ENCODE results near the gene SPRTN.
A peak's percentile ranks its signal among the peaks of the same experiment; 100 is the strongest.

SPRTN gene

DNA sequence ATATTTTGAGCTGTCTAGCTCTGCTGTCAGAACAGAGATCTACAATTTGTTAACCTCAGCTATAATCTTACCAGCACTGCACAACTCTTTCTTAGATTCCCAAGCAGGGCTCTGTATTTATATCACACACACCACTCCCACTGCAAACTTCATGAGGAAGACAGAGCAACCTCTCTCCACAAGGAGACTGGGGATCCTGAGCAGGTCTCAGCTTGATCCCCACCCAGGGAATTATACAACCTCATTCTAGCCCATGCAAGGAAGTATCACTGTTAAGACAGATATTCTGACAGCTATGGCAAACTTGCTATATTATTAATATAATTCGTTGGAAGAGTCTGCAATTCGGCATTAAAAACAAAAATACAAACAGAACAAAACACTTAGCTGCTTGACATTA is 43.6 kb downstream of the SPRTN start:
- DNase-seq (ENCODE audit: insufficient read length, low spot score) (no peak), FAIRE-seq (no peak)
- TF ChIP-seq POLR2A (IDR thresholded peaks at IDR 0.05; ENCODE audit: low read depth, low read length) = no peak

GRCh38 chr1:231382426-231382825 is 44.3 kb downstream of the SPRTN start:
- no peak for TF ChIP-seq POLR2A (IDR thresholded peaks at IDR 0.05; ENCODE audit: low read depth, low read length)
- no peak for FAIRE-seq
- no peak for DNase-seq (ENCODE audit: insufficient read length, low spot score)

DNA sequence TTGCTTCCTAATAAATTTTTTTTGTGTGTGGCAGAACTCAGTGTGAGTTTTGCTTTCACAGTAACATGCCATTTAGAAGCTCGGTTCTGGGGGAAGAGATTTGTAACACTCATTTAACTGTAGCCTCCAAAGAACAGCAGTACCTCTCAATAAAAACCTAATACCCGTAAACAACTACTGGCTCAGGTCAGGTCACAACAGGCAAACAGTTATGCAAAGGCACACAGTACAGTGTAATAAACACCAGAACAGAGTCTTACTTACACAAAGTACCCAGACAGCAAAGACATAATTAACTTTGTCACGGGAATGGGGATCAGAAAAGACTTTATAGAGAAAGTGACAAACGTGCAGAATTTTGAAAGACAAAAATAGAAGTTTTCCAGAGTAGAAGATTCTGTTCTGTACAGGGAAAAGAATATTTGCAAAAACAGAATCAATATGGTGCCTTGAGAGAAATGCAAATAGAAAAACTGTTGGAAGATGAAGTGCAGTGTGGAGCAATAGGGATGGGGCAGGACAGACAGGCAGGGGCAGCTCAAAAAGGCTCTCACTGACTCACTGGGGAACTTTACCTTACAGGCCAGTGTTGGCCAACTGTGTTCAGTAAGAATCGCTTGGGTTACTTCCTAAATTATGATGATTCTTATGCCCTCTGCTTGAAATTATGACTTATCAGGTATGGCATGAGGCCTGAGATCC is 45.2 kb downstream of the SPRTN start:
- DNase-seq (ENCODE audit: insufficient read length, low spot score) (no peak), FAIRE-seq (no peak)
- TF ChIP-seq POLR2A (IDR thresholded peaks at IDR 0.05; ENCODE audit: low read depth, low read length) = no peak

DNA sequence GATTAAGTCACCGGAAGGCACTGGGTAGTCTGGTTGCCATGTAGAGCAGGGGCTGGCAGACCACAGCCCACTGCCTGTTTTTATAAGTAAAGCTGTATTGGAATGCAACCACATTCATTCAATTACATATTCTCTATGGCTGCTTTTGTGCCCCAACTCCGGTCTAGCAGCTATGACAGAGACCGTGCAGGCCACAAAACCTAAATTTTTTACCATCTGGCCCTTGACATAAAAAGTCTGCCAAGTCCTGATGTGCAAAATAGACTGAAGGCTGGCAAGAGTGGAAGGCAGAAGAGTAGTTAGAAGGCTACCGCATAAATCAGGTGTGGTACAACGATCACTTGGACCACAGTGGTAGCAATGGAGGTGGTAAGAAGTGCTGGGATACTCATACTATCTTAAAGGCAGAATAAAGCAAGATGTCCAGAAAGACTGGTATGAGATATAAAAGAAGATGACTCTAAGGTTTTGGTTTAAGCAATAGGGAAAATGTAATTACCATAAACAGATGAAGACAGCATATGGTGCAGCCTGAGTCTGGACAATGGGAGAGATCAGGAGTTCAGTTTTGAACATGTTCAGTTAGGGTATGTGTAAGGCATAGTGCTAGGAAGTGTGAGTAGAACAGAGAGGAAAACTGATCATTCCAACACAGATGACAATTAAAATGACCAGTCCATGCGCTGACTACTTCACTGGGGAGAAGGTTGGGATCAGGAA is 46.8 kb downstream of the SPRTN start:
- DNase-seq (ENCODE audit: insufficient read length, low spot score) (no peak), FAIRE-seq (no peak)
- no peak for TF ChIP-seq POLR2A (IDR thresholded peaks at IDR 0.05; ENCODE audit: low read depth, low read length)

- DNase-seq (ENCODE audit: insufficient read length, low spot score) = no peak
- no peak for FAIRE-seq
- TF ChIP-seq POLR2A (IDR thresholded peaks at IDR 0.05; ENCODE audit: low read depth, low read length) = no peak
Observed at GRCh38 chr1:231385416-231385748, 47.3 kb downstream of the SPRTN start.

DNA sequence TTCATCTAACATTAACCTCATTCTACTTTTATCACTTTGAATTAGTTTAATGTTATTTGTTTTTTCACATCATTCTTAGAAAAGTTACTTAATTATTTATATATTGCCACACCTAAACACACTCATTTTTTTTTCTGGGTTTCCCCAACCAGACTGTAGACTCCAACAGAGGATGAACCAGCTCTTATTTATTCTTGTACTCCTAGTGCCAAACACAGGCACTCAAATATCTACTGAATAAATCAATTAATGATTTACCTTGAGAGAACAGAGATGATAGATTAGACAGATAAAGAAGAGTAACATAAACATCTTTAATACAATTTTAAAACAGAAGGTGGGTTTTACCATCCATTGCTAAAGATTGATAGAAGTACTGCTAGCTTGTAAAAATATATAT is 48.4 kb downstream of the SPRTN start:
- no peak for DNase-seq (ENCODE audit: insufficient read length, low spot score)
- no peak for TF ChIP-seq POLR2A (IDR thresholded peaks at IDR 0.05; ENCODE audit: low read depth, low read length)
- FAIRE-seq = no peak

GRCh38 chr1:231387770-231388669 is 49.9 kb downstream of the SPRTN start:
- no peak for FAIRE-seq
- no peak for DNase-seq (ENCODE audit: insufficient read length, low spot score)
- TF ChIP-seq POLR2A (IDR thresholded peaks at IDR 0.05; ENCODE audit: low read depth, low read length) = no peak

GRCh38 chr1:231390071-231390470 is 52.0 kb downstream of the SPRTN start:
- no peak for TF ChIP-seq POLR2A (IDR thresholded peaks at IDR 0.05; ENCODE audit: low read depth, low read length)
- FAIRE-seq (peak; percentile 36), DNase-seq (ENCODE audit: insufficient read length, low spot score) (no peak)

DNA sequence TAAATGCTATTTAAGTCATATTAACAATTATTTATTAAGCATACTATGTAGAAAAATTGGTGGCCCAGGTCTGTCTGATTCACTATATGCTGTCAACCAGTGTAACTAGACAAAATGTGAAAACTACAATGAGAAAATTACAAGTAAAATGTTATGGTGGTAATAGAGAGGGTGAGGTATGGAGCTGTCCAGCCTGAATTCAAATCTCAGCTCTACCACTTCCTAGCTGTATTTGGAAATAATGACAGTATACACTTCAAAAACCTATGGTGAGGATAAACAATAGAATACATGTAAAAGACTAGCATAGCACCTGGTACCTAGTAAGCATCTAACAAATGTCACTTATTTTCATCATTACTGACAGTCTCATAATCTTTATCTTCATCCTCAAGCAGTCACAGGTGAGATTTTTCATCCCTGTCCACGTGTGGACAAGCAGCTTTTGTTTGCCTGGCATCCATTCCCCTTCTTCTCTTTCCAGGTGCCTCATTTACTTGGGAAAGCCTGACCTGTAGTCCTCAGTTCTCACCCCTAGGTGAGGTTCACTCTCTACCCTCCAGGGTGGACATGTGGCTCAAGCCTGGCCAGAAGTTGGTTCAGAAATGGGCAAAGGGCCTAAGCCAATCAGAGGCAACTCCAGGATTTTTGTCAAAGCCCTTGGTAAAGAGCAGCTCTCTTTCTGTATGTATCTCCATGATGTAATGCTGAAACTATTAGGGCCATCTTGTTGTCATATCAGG is 54.5 kb downstream of the SPRTN start:
- no peak for FAIRE-seq

GRCh38 chr1:231393668-231394067 is 55.6 kb downstream of the SPRTN start:
- FAIRE-seq (no peak), DNase-seq (ENCODE audit: insufficient read length, low spot score) (no peak)
- TF ChIP-seq POLR2A (IDR thresholded peaks at IDR 0.05; ENCODE audit: low read depth, low read length) = no peak

More for the DNA sequence above, 54.5 kb downstream of the SPRTN start:
- no peak for DNase-seq (ENCODE audit: insufficient read length, low spot score)
- no peak for TF ChIP-seq POLR2A (IDR thresholded peaks at IDR 0.05; ENCODE audit: low read depth, low read length)

- DNase-seq (ENCODE audit: insufficient read length, low spot score) (peak; percentile 51), FAIRE-seq (peak; percentile 90)
- no peak for TF ChIP-seq POLR2A (IDR thresholded peaks at IDR 0.05; ENCODE audit: low read depth, low read length)
Observed at GRCh38 chr1:231395076-231395997, 57.2 kb downstream of the SPRTN start.

DNA sequence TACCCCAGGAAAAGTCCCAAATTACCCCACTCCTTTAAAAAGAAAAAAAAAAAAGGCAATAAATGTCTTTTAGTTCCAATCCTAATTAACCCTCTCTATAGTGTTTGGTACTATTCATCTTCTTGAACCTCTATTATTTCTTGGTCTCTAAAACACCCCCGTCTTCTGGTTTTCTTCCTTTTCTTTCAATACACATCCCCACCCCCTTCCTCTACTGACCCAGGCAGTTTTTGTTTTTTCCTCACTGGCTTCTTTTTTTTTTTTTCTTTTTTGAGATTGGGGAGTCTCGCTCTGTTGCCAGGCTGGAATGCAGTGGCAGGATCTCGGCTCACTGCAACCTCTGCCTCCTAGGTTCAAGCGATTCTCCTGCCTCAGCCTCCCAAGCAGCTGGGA is 57.9 kb downstream of the SPRTN start:
- DNase-seq (ENCODE audit: insufficient read length, low spot score) = no peak
- FAIRE-seq = no peak
- TF ChIP-seq POLR2A (IDR thresholded peaks at IDR 0.05; ENCODE audit: low read depth, low read length) = no peak

DNA sequence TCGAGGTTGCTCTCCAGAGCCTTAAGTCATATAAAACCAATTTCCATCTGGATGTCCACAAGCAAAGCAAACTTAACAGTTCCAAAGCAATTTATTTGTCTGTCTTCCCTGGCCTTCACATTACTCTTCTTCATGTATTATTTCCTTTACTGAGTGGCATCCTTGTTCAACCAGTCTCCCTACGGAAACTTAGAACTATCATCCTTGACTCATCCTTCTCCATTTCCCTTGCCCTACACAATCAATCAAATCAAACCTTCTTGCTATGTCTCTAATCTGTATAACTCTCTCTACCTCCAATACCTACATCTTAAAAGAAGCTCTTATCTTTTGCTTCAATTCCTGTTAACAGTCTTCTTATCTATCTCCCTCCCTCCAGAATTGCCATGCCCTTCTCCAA is 58.5 kb downstream of the SPRTN start:
- no peak for TF ChIP-seq POLR2A (IDR thresholded peaks at IDR 0.05; ENCODE audit: low read depth, low read length)
- DNase-seq (ENCODE audit: insufficient read length, low spot score) (no peak), FAIRE-seq (peak; percentile 15)

Data from H54 (cell line).